KMS-11 (cell line): ENCODE results near the gene HPSE2.

Experiments used
- H2AFZ ChIP-seq: fragments of 200-600 bp; sonication (generic); 2 replicates; pipeline ENCODE4 v1.6.1; 2016; ENCODE audit warnings: antibody characterized with exemption, mixed run types, low read depth
- H3K27ac ChIP-seq: fragments of 200-600 bp; sonication (generic); 2 replicates; pipeline ENCODE4 v1.6.1; 2016; ENCODE audit warnings: mild to moderate bottlenecking, mixed run types
- H3K27me3 ChIP-seq: fragments of 200-600 bp; sonication (generic); 2 replicates; pipeline ENCODE4 v1.6.1; 2017; ENCODE audit warnings: mild to moderate bottlenecking, low read depth, mixed run types, moderate library complexity; ENCODE audit not compliant: insufficient read depth
- H3K36me3 ChIP-seq: fragments of 200-600 bp; sonication (generic); 2 replicates; pipeline ENCODE4 v1.6.1; 2017; ENCODE audit warnings: mild to moderate bottlenecking, mixed run types; ENCODE audit not compliant: insufficient read depth
- H3K4me1 ChIP-seq: fragments of 200-600 bp; sonication (generic); 2 replicates; pipeline ENCODE4 v1.6.1; 2016; ENCODE audit warnings: mild to moderate bottlenecking, low read depth, mixed run types; ENCODE audit not compliant: poor library complexity, severe bottlenecking
- H3K4me2 ChIP-seq: fragments of 200-600 bp; sonication (generic); 2 replicates; pipeline ENCODE4 v1.7.0; 2016; ENCODE audit warnings: mild to moderate bottlenecking, mixed run types
- H3K4me3 ChIP-seq: fragments of 200-600 bp; sonication (generic); IDR thresholded peaks from 2 replicates; pipeline ENCODE4 v1.6.1; 2017; ENCODE audit warnings: low read depth, low read length, mixed read lengths; ENCODE audit not compliant: insufficient read depth
- H3K79me2 ChIP-seq: fragments of 200-600 bp; sonication (generic); 2 replicates; pipeline ENCODE4 v1.6.1; 2016; ENCODE audit warnings: low read depth, mixed run types; ENCODE audit not compliant: insufficient read depth
- H3K9ac ChIP-seq: fragments of 200-600 bp; sonication (generic); 2 replicates; pipeline ENCODE4 v1.6.1; 2016; ENCODE audit warnings: mild to moderate bottlenecking, mixed run types
- H4K20me1 ChIP-seq: fragments of 200-600 bp; sonication (generic); 2 replicates; pipeline ENCODE4 v1.6.1; 2016; ENCODE audit warnings: mild to moderate bottlenecking, mixed run types; ENCODE audit not compliant: insufficient read depth
- CTCF ChIP-seq: fragments of 200-600 bp; sonication (generic); conservative IDR thresholded peaks from 2 replicates; pipeline ENCODE4 v1.6.1; 2017; ENCODE audit warnings: low read depth, mild to moderate bottlenecking, antibody characterized with exemption, low read length, moderate library complexity, mixed read lengths

HPSE2 gene

GRCh38 chr10:98469001-98469931 is 766.4 kb downstream of the HPSE2 start:
- Histone ChIP-seq H3K27ac (no peak overlapping the region), H3K9ac (no peak overlapping the region), H3K27me3 (no peaks in the 10 kb centered on the region), H3K36me3 (no peaks in the 10 kb centered on the region), H3K79me2 (no peaks in the 10 kb centered on the region), H4K20me1 (no peaks in the 10 kb centered on the region), H3K4me2 (no peak overlapping the region), H3K4me1 (no peaks in the 10 kb centered on the region), H3K4me3 (no peak overlapping the region), H2AFZ (no peak overlapping the region; the same call in 1 of the 2 replicates)
- no peak for TF ChIP-seq CTCF

- H2AFZ ChIP-seq = peak overlapping the region; percentile 94
- peak; percentile 75 for TF ChIP-seq CTCF
- peak overlapping the region; percentile 70 for H3K9ac ChIP-seq
These were observed 767.9 kb downstream of the HPSE2 start for GRCh38 chr10:98467506-98468318.

GRCh38 chr10:98466861-98467505 is 768.7 kb downstream of the HPSE2 start:
- no peak overlapping the region for H3K4me3 ChIP-seq
- no peaks in the 10 kb centered on the region for H3K36me3 ChIP-seq
- peak overlapping the region; percentile 94; the same call in 1 of the 2 replicates for H2AFZ ChIP-seq
- no peak overlapping the region for H3K4me2 ChIP-seq
- H3K27ac ChIP-seq = no peak overlapping the region
- no peaks in the 10 kb centered on the region for H3K4me1 ChIP-seq
- H3K27me3 ChIP-seq = no peaks in the 10 kb centered on the region
- no peaks in the 10 kb centered on the region for H3K79me2 ChIP-seq
- no peaks in the 10 kb centered on the region for H4K20me1 ChIP-seq
- TF ChIP-seq CTCF = no peak
- H3K9ac ChIP-seq = no peak overlapping the region

More at GRCh38 chr10:98467506-98468318, 767.9 kb downstream of the HPSE2 start:
- no peaks in the 10 kb centered on the region for H3K27me3 ChIP-seq
- no peaks in the 10 kb centered on the region for H3K36me3 ChIP-seq
- no peak overlapping the region for H3K27ac ChIP-seq
- no peaks in the 10 kb centered on the region for H3K79me2 ChIP-seq
- no peaks in the 10 kb centered on the region for H4K20me1 ChIP-seq
- no peaks in the 10 kb centered on the region for H3K4me1 ChIP-seq
- no peak overlapping the region for H3K4me3 ChIP-seq
- peak overlapping the region; percentile 51 for H3K4me2 ChIP-seq

- Histone ChIP-seq H3K4me2 (no peak overlapping the region), H4K20me1 (no peaks in the 10 kb centered on the region), H3K36me3 (no peaks in the 10 kb centered on the region), H3K27me3 (no peaks in the 10 kb centered on the region), H3K9ac (no peak overlapping the region), H3K79me2 (no peaks in the 10 kb centered on the region), H2AFZ (no peak overlapping the region), H3K4me3 (no peak overlapping the region), H3K27ac (no peak overlapping the region), H3K4me1 (no peaks in the 10 kb centered on the region)
- no peak for TF ChIP-seq CTCF
These were observed 769.8 kb downstream of the HPSE2 start for GRCh38 chr10:98465866-98466265.
